DOHH2 (cell line): Measurements from ENCODE around the gene CCDC12.

Source experiments
- H3F3A ChIP-seq: fragments of 200-600 bp; sonication (generic), shearing (Covaris generic); 2 replicates; pipeline ENCODE4 v1.6.0; 2016; ENCODE audit warnings: antibody characterized with exemption, mild to moderate bottlenecking; ENCODE audit not compliant: control insufficient read depth, insufficient read depth
- H3K27ac ChIP-seq: fragments of 200-600 bp; sonication (generic); 2 replicates; pipeline ENCODE4 v1.5.1; 2014; ENCODE audit warnings: low read depth, mild to moderate bottlenecking, low read length, moderate library complexity
- H3K27me3 ChIP-seq: fragments of 200-600 bp; sonication (generic); 2 replicates; pipeline ENCODE4 v1.6.1; 2014; ENCODE audit warnings: mild to moderate bottlenecking, low read length, mixed read lengths; ENCODE audit not compliant: control insufficient read depth
- H3K36me3 ChIP-seq: fragments of 200-600 bp; sonication (generic); 2 replicates; pipeline ENCODE4 v1.6.1; 2014; ENCODE audit warnings: mild to moderate bottlenecking, low read length, moderate library complexity, mixed read lengths; ENCODE audit not compliant: control insufficient read depth
- H3K4me1 ChIP-seq: fragments of 200-600 bp; sonication (generic); 2 replicates; pipeline ENCODE4 v1.6.1; 2014; ENCODE audit warnings: mild to moderate bottlenecking, low read length, mixed read lengths; ENCODE audit not compliant: control insufficient read depth
- H3K4me2 ChIP-seq: fragments of 200-600 bp; sonication (generic); 2 replicates; pipeline ENCODE4 v1.6.0; 2014; ENCODE audit warnings: mild to moderate bottlenecking, low read length, moderate library complexity
- H3K4me3 ChIP-seq: fragments of 200-600 bp; sonication (generic); 2 replicates; pipeline ENCODE4 v1.5.1; 2014; ENCODE audit warnings: mild to moderate bottlenecking, low read length, mixed read lengths
- H3K79me2 ChIP-seq: fragments of 200-600 bp; sonication (generic); 2 replicates; pipeline ENCODE4 v1.6.1; 2014; ENCODE audit warnings: mild to moderate bottlenecking, low read length, mixed read lengths; ENCODE audit not compliant: control insufficient read depth
- H3K9me2 ChIP-seq: fragments of 200-600 bp; sonication (generic); replicated peaks from 2 replicates; pipeline ENCODE4 v1.6.1; 2014; ENCODE audit warnings: mild to moderate bottlenecking, low read length, mixed read lengths; ENCODE audit not compliant: control insufficient read depth
- H3K9me3 ChIP-seq: fragments of 200-600 bp; sonication (generic); 2 replicates; pipeline ENCODE4 v1.6.1; 2014; ENCODE audit warnings: antibody characterized with exemption, low read length, mixed read lengths; ENCODE audit not compliant: control insufficient read depth, insufficient read depth
- H4K20me1 ChIP-seq: fragments of 200-600 bp; sonication (generic); 2 replicates; pipeline ENCODE4 v1.6.0; 2014; ENCODE audit warnings: low read depth, mild to moderate bottlenecking, antibody characterized with exemption, low read length, moderate library complexity; ENCODE audit not compliant: control insufficient read depth, insufficient read depth
- EZH2phosphoT487 ChIP-seq: fragments of 200-600 bp; sonication (generic); IDR thresholded peaks from 2 replicates; pipeline ENCODE4 v1.6.1; 2017; ENCODE audit warnings: borderline replicate concordance, mild to moderate bottlenecking, antibody characterized with exemption, low read length, moderate library complexity, mixed read lengths
- TF ChIP-seq, protein P1 (sequence below): fragments of 200-600 bp; sonication (generic); IDR thresholded peaks from one replicate; pipeline ENCODE4 v1.5.1; 2014; ENCODE audit warnings: antibody characterized with exemption, mild to moderate bottlenecking, low read depth, low read length; ENCODE audit not compliant: poor library complexity, severe bottlenecking

CCDC12 gene

DNA sequence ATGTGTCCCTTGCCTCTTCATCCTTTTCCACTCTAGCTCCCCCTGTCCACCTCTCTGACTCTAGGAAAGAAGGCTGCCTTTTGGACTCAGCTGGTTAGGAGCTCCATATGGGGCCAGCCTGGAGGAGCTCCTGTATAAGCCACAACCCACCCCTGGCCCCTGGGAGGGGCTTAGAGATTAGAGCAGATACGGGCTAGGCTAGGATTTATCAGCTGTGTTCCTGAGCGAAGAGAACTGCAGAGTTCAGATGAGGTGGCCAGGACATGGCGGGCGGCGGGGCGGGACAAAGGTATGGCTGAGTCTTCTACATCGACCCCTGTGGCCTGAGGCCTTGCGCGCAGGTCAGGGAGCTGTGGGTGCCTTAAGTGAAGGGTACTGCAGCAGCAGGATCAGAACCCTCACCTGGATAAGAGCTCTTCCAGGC lies 10.8 kb upstream of the CCDC12 start:
- H3K4me3 ChIP-seq: peak overlapping the region; percentile 47
- H3K79me2 ChIP-seq: peaks cover 40% of the 10 kb centered on the region
- peaks cover 49% of the 10 kb centered on the region for H3K4me1 ChIP-seq
- H3F3A ChIP-seq: 0 out of 2 replicates have a peak, but pooled peaks cover 2% of the 10 kb centered on the region
- no peaks in the 10 kb centered on the region for H3K27me3 ChIP-seq
- H3K9me2 ChIP-seq: no peaks in the 10 kb centered on the region
- TF ChIP-seq EZH2phosphoT487: no peak
- TF ChIP-seq, protein P1, sequence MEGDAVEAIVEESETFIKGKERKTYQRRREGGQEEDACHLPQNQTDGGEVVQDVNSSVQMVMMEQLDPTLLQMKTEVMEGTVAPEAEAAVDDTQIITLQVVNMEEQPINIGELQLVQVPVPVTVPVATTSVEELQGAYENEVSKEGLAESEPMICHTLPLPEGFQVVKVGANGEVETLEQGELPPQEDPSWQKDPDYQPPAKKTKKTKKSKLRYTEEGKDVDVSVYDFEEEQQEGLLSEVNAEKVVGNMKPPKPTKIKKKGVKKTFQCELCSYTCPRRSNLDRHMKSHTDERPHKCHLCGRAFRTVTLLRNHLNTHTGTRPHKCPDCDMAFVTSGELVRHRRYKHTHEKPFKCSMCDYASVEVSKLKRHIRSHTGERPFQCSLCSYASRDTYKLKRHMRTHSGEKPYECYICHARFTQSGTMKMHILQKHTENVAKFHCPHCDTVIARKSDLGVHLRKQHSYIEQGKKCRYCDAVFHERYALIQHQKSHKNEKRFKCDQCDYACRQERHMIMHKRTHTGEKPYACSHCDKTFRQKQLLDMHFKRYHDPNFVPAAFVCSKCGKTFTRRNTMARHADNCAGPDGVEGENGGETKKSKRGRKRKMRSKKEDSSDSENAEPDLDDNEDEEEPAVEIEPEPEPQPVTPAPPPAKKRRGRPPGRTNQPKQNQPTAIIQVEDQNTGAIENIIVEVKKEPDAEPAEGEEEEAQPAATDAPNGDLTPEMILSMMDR: no peak
- H3K4me2 ChIP-seq: peak overlapping the region; percentile 61
- H3K27ac ChIP-seq: no peak overlapping the region
- no peaks in the 10 kb centered on the region for H3K9me3 ChIP-seq
- 0 out of 2 replicates have a peak, but pooled peaks cover 7% of the 10 kb centered on the region for H4K20me1 ChIP-seq
- peaks cover 2% of the 10 kb centered on the region; the same call in 1 of the 2 replicates for H3K36me3 ChIP-seq

DNA sequence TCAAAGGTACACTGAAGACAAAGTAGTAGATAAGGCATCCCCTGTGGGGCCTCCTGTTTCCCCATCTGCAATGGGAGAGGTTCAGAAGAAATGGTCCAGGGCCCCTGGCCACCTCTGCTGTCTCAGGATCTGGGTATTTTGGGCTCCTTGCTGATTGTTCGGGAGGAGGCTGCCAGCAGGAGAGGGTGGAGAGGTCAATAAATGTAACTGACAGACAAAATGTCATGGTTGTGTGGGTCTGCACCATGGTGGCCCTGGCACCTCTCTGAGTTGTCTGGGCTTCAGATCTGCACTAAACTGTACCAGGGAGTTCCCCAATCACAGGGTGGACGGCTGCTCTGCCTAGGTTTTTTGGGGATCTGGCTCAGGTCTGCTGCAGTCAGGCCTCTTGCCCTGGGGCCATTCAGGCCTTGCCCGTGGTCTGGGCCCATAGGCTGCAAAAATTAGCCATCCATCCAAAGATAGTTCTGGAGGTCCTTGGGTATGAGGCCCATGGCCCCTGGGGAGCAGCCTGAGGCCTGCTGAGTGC lies 10.3 kb upstream of the CCDC12 start:
- Histone ChIP-seq H3K4me1 (peaks cover 54% of the 10 kb centered on the region), H3K4me2 (peak overlapping the region; percentile 61), H3K4me3 (peak overlapping the region; percentile 47), H3K9me2 (no peaks in the 10 kb centered on the region), H3K27ac (no peak overlapping the region), H3K36me3 (peaks cover 2% of the 10 kb centered on the region; the same call in 1 of the 2 replicates), H3K79me2 (peaks cover 45% of the 10 kb centered on the region), H3K27me3 (no peaks in the 10 kb centered on the region), H4K20me1 (0 out of 2 replicates have a peak, but pooled peaks cover 7% of the 10 kb centered on the region), H3K9me3 (no peaks in the 10 kb centered on the region), H3F3A (0 out of 2 replicates have a peak, but pooled peaks cover 2% of the 10 kb centered on the region)
- TF ChIP-seq, protein P1: no peak
- TF ChIP-seq EZH2phosphoT487: no peak

DNA sequence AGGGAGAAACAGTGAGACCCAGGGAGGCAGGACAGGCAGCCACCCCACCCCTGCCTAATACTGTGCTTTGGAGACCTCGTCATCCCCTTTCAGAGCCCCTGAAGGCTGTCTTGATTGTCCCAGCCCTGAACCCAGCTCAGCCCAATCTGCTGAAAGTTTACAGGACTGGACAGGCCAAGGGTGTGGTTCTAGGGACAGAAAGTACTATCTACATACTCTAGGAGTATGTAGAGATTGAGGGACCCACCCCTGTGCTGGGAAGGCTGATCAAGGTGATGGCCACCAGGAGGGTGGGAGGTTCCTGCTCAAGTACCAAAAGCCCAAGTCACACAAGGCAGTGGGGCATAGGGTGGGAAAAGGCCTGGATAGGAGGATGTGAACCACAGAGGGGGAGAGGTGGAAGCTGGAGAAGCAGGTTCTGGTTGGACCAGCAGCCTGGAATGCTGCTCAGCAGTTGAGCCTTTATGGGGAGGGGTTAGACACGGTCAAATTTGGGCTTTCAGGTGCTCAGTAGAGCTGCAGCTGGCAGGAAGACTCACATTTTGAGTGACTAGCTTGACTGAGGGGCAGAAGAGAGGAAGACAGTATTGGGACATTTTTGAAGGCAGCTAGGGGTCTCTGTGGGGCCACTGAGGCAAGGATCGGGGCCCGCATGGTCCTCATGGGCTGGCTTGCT lies 9.6 kb upstream of the CCDC12 start:
- H3K4me2 ChIP-seq: peak overlapping the region; percentile 61

More for the DNA sequence above, 9.6 kb upstream of the CCDC12 start:
- H3K36me3 ChIP-seq: peaks cover 2% of the 10 kb centered on the region; the same call in 1 of the 2 replicates
- no peak for TF ChIP-seq EZH2phosphoT487
- TF ChIP-seq, protein P1: no peak
- H3K4me3 ChIP-seq: peak overlapping the region; percentile 47
- H3F3A ChIP-seq: 0 out of 2 replicates have a peak, but pooled peaks cover 2% of the 10 kb centered on the region
- peaks cover 51% of the 10 kb centered on the region for H3K79me2 ChIP-seq
- H3K27ac ChIP-seq: no peak overlapping the region
- no peaks in the 10 kb centered on the region for H3K9me2 ChIP-seq
- 0 out of 2 replicates have a peak, but pooled peaks cover 7% of the 10 kb centered on the region for H4K20me1 ChIP-seq
- no peaks in the 10 kb centered on the region for H3K27me3 ChIP-seq
- no peaks in the 10 kb centered on the region for H3K9me3 ChIP-seq
- H3K4me1 ChIP-seq: peaks cover 60% of the 10 kb centered on the region
